ENCODE measurements around the gene PAQR7.

Gene PAQR7

DNA sequence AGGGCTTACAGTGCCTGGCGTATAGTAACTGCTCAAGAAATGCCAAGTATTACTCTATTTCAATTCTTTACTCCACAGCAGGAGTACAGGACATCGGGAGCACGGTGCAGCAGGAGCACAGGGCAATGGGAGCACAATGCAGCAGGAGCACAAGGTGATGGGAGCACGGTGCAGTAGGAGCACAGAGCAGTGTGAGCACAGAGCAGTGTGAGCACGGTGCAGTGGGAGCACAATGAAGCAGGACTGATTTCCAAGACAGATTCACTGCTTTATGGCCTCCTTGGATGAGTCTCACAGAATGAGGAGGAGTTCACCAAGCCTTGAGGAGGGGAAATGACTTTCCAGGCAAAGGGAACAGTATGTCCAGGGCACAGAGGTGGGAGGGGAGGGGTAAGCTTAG is 5.0 kb upstream of the PAQR7 start:
- H3K79me2 ChIP-seq: no peaks in the 10 kb centered on the region
- no peaks in the 10 kb centered on the region for H3K36me3 ChIP-seq (ENCODE audit: control insufficient read depth, insufficient read depth, low read length)
- H2AFZ ChIP-seq: no peak overlapping the region
- no peak overlapping the region for H3K27ac ChIP-seq
- no peak overlapping the region for H3K4me2 ChIP-seq (ENCODE audit: low read length)
- no peaks in the 10 kb centered on the region for H3K9me3 ChIP-seq (ENCODE audit: control insufficient read depth, low read length)
- no peaks in the 10 kb centered on the region for H3K4me1 ChIP-seq
- TF ChIP-seq, protein P1, sequence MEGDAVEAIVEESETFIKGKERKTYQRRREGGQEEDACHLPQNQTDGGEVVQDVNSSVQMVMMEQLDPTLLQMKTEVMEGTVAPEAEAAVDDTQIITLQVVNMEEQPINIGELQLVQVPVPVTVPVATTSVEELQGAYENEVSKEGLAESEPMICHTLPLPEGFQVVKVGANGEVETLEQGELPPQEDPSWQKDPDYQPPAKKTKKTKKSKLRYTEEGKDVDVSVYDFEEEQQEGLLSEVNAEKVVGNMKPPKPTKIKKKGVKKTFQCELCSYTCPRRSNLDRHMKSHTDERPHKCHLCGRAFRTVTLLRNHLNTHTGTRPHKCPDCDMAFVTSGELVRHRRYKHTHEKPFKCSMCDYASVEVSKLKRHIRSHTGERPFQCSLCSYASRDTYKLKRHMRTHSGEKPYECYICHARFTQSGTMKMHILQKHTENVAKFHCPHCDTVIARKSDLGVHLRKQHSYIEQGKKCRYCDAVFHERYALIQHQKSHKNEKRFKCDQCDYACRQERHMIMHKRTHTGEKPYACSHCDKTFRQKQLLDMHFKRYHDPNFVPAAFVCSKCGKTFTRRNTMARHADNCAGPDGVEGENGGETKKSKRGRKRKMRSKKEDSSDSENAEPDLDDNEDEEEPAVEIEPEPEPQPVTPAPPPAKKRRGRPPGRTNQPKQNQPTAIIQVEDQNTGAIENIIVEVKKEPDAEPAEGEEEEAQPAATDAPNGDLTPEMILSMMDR (IDR thresholded peaks at IDR 0.05): no peak
- H3K27me3 ChIP-seq (ENCODE audit: control insufficient read depth, insufficient read depth, low read length): no peaks in the 10 kb centered on the region
- no peak overlapping the region for H3K9ac ChIP-seq
- H3K4me3 ChIP-seq (ENCODE audit: low read depth, low read length): no peak overlapping the region

DNA sequence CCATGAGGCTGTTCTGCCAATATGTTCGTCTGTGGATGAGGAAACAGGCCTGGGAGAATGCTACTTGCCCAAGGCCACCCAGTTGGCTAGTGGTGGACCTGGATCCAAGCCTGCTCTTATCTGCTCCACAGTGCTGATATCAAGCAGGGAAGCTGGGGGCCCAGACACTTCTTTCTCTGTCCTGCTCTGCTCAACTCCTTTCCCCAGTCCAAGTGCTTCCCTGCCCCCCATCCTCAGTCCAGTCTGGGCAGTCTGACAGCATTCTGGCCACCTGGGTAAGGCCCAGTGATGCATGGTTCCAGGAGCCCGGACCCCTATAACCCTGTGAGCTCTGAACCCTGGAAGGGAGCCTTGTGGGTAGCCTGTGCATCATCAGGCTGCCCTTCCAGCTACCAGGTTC is 4.2 kb upstream of the PAQR7 start:
- Histone ChIP-seq H3K27me3 (ENCODE audit: control insufficient read depth, insufficient read depth, low read length) (no peaks in the 10 kb centered on the region), H3K9me3 (ENCODE audit: control insufficient read depth, low read length) (no peaks in the 10 kb centered on the region), H3K27ac (no peak overlapping the region), H3K4me2 (ENCODE audit: low read length) (no peak overlapping the region), H3K36me3 (ENCODE audit: control insufficient read depth, insufficient read depth, low read length) (no peaks in the 10 kb centered on the region), H3K79me2 (no peaks in the 10 kb centered on the region), H3K4me1 (peaks cover under 1% of the 10 kb centered on the region), H3K4me3 (ENCODE audit: low read depth, low read length) (no peak overlapping the region), H3K9ac (no peak overlapping the region), H2AFZ (no peak overlapping the region)
- TF ChIP-seq, protein P1 (IDR thresholded peaks at IDR 0.05): no peak

DNA sequence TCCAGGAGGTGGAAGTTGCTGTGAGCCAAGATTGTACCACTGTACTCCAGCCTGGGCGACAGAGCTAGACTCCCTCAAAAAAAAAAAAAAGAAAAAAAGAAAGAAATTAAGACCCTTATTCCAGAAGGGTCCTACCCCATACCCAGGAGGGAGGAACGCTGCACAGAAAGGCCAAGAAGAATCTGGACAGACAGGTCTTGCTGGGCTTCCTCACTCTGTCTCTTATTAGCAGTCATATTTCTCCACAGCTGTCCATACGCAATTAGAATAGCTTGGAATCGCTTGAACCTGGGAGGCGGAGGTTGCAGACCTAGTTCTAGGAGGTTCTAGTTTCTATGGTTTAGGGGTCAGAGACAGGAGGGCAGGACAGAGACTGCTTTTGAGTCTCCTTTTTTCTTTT is 3.2 kb upstream of the PAQR7 start:
- TF ChIP-seq, protein P1 (IDR thresholded peaks at IDR 0.05): no peak
- H3K9ac ChIP-seq: no peak overlapping the region
- no peaks in the 10 kb centered on the region for H3K79me2 ChIP-seq
- no peaks in the 10 kb centered on the region for H3K36me3 ChIP-seq (ENCODE audit: control insufficient read depth, insufficient read depth, low read length)
- H2AFZ ChIP-seq: no peak overlapping the region
- no peaks in the 10 kb centered on the region for H3K9me3 ChIP-seq (ENCODE audit: control insufficient read depth, low read length)
- H3K27ac ChIP-seq: no peak overlapping the region
- H3K4me1 ChIP-seq: peaks cover 5% of the 10 kb centered on the region
- H3K4me3 ChIP-seq (ENCODE audit: low read depth, low read length): no peak overlapping the region
- no peaks in the 10 kb centered on the region for H3K27me3 ChIP-seq (ENCODE audit: control insufficient read depth, insufficient read depth, low read length)
- H3K4me2 ChIP-seq (ENCODE audit: low read length): no peak overlapping the region

DNA sequence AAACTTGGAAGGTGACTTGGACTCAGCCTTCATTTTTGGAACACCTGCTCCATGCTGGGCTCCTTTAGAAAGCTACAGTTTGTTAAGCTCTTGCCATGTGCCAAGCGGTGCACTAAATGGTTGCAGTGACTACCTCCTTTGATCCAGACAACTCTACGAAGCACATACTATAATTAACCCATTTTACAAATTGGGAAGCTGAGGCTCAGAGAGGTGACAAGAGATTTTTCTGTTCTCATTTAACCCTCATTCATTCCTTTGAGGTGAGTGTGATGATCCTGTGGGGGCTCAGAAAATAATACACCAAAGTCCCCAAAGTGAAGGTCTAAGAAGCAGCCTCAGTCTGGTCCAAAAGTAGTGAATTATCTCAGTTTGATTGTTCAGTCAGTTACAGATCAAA is 1.6 kb upstream of the PAQR7 start:
- Histone ChIP-seq H2AFZ (no peak overlapping the region), H3K9me3 (ENCODE audit: control insufficient read depth, low read length) (no peaks in the 10 kb centered on the region), H3K79me2 (no peaks in the 10 kb centered on the region), H3K27ac (no peak overlapping the region), H3K4me2 (ENCODE audit: low read length) (no peak overlapping the region), H3K36me3 (ENCODE audit: control insufficient read depth, insufficient read depth, low read length) (no peaks in the 10 kb centered on the region), H3K4me1 (peaks cover 5% of the 10 kb centered on the region), H3K4me3 (ENCODE audit: low read depth, low read length) (no peak overlapping the region), H3K9ac (no peak overlapping the region), H3K27me3 (ENCODE audit: control insufficient read depth, insufficient read depth, low read length) (no peaks in the 10 kb centered on the region)
- TF ChIP-seq, protein P1 (IDR thresholded peaks at IDR 0.05): no peak

DNA sequence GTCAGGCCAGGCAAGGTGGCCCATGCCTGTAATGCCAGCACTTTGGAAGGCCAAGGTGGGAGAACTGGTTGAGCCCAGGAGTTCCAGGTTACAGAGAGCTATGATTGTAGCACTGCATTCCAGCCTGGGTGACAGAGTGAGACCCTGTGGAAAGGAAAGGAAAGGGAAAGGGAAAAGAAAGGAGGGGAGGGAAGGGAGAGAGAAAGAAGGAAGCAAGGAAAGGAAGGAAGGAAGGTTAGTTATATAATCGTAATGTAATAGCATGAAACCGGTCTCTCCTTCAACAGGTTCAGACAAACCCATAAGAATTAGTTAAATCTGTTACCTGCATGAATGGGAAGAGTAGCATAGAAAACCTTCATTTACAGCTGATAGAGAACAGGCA is 1.2 kb upstream of the PAQR7 start:
- Histone ChIP-seq H2AFZ (no peak overlapping the region), H3K9ac (no peak overlapping the region), H3K27ac (no peak overlapping the region)

More for the DNA sequence above, 1.2 kb upstream of the PAQR7 start:
- Histone ChIP-seq H3K27me3 (ENCODE audit: control insufficient read depth, insufficient read depth, low read length) (no peaks in the 10 kb centered on the region), H3K4me2 (ENCODE audit: low read length) (no peak overlapping the region), H3K4me1 (peaks cover 7% of the 10 kb centered on the region), H3K9me3 (ENCODE audit: control insufficient read depth, low read length) (no peaks in the 10 kb centered on the region), H3K4me3 (ENCODE audit: low read depth, low read length) (no peak overlapping the region), H3K36me3 (ENCODE audit: control insufficient read depth, insufficient read depth, low read length) (no peaks in the 10 kb centered on the region), H3K79me2 (no peaks in the 10 kb centered on the region)
- TF ChIP-seq, protein P1 (IDR thresholded peaks at IDR 0.05): no peak

All from parathyroid adenoma (tissue), 2 donors.